GM18951 (cell line): ENCODE results near the gene SUSD3.

Source experiments
- POLR2A ChIP-seq: IDR thresholded peaks from 4 replicates; pipeline ENCODE4 v1.6.1; 2011; ENCODE audit warnings: mild to moderate bottlenecking; ENCODE audit not compliant: insufficient read length, insufficient read depth; ENCODE audit errors: extremely low read depth
- in situ Hi-C: fragments of 300-500 bp; cut with MboI; formaldehyde crosslinking; loops from one replicate; pipeline ENCODE4 v1.12.0; 2022; ENCODE audit warnings: low sequenced_read_pairs, mixed read lengths, inconsistent platforms; ENCODE audit not compliant: unreplicated experiment

SUSD3 gene

DNA sequence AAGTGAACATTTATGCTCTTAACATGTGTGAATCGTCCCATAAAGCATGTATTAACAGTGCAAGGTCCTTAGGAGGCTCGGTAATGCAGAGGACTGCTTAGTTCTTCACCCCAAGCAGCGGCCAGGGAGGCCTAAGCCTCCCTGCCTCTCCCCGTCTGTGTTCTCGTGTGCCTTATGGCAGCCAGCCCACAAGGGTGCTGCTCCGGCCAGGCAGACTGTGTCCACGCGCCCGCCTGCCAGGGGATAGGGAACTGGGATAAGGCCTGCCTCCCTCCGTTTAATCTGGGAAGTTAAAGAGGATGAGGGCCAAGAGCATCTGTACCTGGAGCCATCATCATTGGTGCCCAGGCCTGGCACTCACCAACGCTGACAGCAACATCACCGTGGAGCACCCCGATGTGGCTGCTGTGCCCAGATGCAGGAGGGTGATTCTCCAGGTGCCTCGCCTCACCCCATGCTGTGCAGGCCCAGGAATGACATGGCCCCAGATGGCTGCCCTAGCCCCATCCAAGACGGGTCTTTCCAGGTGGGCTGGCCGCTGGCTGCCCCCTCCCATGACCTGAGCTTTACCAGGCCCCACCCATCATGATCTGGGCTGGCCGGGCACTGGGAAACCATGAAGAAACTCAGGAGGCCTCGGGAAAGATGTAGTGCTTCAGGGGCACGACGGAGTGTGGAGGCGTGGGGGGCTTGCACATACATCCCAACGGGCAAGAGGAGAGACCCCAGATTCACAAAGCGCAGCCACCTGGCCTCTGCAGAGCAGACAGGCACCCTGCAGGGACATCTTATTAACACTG lies 35.6 kb upstream of the SUSD3 start:
- no peak for TF ChIP-seq POLR2A
- in situ Hi-C loops, result no loop called here

DNA sequence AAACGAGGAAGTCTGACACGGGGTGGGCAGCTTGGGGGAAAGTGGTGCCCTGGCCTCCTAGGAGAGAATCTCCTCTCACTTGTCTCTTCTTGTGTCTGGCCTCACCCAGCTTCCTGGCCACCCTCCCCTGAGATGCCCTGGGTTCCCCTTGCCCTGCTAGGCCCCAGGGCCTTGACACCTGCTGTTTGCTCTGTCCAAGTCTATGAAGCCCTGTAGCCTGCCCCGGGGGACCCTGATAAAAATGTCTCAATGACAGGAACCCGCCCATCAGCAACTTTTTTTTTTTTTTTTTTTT lies 35.0 kb upstream of the SUSD3 start:
- TF ChIP-seq POLR2A, result no peak
- in situ Hi-C loops, result no loop called here

DNA sequence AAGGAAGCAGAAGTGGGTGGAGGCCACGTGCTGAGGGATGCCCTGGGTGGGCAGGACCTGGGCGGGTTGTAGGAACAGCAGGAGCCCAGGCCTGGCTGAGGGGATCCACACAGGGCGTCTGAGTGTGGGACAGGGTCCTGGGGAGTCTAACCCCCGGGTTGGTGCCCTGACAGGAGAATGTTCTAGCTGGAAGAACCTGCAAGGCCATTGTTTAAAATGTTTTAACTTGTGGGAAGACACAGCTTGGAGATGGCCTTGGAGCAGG lies 33.9 kb upstream of the SUSD3 start:
- no peak for TF ChIP-seq POLR2A
- in situ Hi-C loops, result no loop called here

DNA sequence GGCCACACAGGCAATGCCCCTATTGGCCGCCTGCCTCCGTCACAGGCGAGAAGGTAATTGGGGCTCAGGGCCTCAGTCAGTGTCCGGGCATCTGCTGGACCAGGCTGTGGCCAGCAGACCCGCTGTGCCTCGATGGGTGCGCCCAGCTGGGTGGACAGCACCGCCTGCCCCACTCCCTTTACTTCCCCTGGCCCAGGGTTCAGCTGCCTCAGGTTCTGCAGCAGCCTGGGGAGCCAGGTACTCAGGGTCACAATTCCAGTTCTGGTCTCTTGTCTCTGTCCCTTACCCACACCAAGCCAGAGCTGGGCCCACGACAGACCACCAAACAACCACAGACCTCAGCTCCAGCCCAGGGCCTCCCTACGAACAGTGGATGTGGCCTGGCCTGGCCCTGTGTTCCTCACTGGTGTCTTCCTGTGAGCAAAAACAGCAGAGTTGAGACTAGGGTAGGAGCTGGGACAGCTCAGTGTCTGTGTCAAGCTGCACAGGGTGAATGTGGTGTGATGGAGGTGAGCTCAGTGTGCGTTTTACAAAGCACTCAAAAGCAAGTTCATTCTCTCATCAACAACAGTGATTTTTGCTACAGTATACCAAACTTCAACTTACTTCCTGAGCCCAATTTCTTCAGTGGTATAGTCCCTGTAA lies 33.4 kb upstream of the SUSD3 start:
- no peak for TF ChIP-seq POLR2A
- in situ Hi-C loops, result no loop called here

DNA sequence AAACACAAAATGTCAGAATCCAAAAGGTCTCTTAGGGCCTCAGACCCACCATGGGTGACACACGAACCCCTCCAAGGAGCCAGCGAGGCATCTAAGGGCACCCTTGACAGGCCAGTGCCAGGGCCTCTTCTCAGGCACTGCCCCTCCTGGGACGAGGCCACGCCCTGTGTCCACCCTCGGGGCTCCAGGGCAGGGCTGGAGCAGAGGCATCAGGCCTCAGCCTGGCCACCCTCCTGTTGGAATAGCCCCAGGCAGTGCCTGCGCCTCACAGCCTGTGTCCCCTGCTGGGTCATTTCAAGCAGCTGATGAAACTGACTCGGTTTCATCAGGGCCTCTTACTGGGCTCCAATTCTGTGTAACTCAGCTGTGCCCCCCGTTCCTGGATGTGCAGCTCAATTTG lies 32.8 kb upstream of the SUSD3 start:
- in situ Hi-C loops, result no loop called here
- TF ChIP-seq POLR2A, result no peak

DNA sequence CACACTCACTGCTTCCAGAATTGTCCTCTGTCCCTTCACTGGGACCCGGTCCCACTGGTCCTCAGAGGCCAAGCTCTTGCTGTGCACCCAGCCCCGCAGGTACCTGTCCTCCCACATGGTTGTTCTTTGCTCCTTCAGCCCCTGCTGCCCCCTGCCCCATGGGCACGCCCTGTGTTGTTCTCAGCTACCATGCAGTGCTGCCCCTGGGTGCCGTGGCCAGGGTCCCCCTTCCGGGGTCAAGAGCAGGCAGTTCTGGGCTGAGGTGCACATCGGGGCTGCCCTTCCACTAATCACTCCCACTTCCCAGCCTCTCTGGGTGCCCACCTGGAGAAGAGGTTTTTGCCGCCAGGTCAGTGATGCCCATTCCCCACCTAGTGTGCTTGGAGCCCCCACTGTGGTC lies 31.9 kb upstream of the SUSD3 start:
- no peak for TF ChIP-seq POLR2A
- in situ Hi-C loops, result no loop called here

DNA sequence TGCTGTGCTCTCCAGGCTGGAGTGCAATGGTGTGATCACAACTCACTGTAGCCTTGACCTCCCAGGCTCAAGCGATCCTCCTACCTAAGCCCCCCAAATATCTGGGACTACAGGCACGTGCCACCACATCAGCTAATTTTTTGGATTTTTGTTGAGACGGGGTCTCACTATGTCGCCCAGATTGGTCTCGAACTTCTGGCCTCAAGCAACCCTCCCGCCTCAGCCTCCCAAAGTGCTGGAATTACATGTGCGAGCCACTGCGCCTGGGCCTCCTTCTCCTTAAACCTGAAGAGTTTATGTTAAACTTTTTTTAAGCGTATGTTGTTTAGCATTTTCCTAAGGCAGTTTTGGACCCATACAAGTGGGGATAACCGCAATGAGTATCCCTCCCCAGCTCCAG lies 30.8 kb upstream of the SUSD3 start:
- TF ChIP-seq POLR2A, result no peak
- in situ Hi-C loops, result no loop called here

DNA sequence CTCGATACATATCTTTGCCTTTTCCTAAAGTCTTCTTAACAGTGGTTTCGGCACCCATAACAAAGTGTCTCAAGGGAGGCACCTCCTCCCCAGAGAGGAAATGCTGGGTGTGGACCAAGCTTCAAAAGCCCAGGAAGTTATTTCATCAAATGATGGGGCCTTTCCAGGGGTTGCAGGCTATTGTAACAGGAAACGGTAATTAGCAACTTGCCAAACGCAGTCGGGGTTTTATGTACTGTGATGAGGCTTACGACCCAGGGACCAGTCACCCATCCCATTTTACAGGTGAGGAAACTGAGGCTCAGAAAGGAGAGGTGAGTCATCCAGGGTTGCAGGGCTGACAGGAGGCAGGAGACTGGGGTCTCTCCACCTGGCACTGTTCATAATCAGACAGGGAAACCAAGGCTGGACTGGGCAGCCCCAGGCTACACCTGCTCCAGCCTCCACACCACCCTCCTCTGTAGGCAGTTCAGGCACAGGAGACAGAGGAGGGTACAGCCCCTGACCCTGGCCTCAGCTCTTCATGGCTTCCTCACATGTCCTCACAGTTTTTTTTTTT lies 30.0 kb upstream of the SUSD3 start:
- in situ Hi-C loops, result no loop called here
- TF ChIP-seq POLR2A, result no peak

DNA sequence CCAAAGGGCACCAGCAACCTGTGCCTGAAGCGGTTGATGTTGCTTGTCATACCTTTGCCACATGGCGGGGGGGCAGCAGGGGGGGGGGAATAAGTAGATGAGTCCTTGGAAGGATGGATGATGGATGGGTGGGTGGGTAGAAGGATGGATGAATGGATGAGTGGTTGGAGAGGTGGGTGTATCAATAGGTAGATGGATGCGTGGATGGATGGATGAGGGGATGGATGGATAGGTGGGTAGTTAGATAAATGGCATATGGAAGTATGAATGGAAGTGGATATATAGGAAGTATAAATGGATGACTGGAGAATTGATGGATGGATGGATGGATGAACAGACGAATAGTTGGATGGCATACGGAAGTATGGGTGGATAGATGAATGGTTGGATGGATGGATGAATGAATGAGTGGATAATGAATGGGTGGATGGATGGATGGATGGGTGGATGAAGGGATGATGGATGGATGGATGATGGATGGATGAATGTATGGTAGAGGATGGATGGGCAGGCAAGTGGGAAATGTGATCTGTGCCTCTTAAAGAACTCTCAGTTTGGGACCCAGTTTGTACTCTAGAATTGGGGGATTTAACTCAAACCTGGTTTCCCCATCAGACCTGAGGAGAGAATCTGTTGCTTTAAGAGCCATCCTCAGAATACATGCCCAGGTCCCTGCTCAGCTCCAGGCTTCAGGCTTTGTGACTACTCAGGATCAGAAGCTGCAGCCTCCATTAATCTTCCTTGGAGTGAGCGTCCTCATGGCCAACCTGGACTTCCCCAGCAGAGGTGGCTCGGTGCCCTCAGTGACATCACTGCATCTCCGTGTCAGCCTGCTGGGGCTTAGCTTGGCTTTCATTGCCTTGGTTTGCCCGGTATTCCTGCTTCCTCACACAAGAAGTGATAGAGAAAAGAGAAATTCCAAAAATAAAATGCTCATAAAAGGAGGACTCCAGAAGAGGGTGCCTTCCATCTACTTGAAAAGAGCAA lies 27.6 kb upstream of the SUSD3 start:
- no peak for TF ChIP-seq POLR2A
- in situ Hi-C loops, result no loop called here

DNA sequence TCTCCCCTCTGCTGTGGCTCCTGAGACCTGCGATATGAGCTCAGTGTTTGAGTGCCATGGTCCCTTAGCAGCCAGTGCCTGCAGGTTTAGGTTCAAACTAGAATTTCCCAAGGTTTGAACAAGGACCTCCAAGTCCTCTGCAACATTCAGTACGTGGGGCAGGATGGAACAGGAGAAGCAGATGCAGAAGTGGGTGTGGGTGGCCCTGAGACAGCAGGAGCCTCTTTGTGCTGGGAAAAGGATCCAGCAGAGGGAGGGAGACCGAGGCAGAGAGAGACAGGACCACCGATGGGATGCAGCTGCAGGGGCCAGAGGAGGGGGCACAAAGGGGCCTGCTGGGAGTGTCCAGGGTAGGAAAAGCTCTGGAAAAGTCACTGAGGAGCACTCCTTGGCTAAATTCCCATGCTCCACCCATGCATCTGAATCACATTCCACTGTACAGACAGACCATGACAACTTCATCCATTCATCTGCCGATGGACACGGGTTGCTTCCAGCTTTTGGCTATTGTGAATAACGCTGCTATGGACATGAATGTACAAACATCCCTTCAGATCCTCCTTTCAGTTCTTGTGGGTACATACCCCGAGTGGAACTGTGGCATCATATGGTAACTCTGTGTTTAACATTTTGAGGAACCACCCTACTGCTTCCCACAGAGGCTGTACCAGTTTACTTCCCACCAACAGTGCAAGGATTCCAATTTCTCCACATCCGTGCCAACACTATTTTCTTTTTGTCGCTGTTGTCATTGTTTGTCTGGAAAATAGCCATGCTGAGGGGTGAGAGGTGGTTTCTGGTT lies 26.7 kb upstream of the SUSD3 start:
- no peak for TF ChIP-seq POLR2A
- in situ Hi-C loops, result no loop called here

DNA sequence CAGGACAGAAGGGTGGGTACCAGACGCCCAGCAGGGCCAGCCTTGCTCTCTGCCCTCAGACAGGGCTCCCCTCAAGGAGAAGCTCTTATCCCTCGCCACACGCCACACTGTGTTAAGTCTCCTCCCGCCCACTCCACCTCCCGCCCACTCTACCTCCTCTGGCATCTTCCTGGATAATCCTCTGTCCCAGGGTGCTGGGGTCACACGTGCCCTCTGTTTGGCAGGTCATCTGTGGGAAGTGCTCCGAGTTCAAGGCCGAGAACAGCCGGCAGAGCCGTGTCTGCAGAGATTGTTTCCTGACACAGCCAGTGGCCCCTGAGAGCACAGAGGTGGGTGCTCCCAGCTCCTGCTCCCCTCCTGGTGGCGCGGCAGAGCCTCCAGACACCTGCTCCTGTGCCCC lies 26.0 kb upstream of the SUSD3 start:
- no peak for TF ChIP-seq POLR2A
- in situ Hi-C loops, result no loop called here

DNA sequence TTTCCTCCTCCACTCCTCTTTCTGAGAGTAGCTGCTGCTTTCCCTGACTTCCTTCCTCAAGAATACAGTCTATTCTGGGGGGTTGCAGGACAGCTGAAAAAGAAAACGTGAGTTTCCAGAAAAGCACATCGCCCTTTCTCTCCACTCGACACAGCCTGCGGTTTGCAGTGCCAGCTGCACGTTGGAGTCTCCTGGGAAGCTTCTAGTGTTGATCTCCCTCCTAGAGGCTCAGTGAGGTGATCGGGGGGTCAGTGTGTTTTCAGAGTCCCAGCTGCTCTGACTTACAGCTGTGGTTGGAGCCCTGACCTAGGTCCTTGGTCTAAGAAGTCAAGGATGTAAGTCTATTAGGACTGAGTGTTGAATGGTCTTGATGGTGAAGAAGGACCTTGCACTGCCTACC lies 25.0 kb upstream of the SUSD3 start:
- no peak for TF ChIP-seq POLR2A
- in situ Hi-C loops, result no loop called here
